ENCODE results near the gene CLSTN2.

CLSTN2 gene

DNA sequence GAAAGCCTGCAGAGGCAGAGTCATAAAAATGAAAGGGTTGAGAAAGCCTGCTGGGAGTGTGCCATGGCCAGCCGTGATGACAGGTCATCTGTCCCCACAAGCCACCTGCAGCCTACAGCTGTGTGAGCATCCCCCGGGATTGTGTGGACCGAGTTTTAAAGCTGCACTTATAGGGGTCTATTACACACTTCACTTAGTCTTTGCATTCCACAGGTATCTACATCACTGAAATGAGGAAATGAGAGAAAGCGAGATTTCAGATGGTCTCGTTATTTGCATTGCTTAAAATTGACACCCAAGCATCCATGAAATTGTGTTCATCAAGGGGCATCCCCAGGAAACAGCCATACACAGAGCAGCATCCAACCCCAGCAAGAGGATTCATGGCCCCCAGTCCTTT lies 605.3 kb downstream of the CLSTN2 start:
- no peaks in the 10 kb centered on the region; the same call in 1 of the 2 replicates for H3K9me3 ChIP-seq (ENCODE audit: control insufficient read depth, insufficient read depth, low read length)
- peak overlapping the region; percentile 53 for H3K27ac ChIP-seq (ENCODE audit: low read depth, low read length)
- H3K36me3 ChIP-seq (ENCODE audit: control insufficient read depth, low read length): no peaks in the 10 kb centered on the region
- H3K79me2 ChIP-seq (ENCODE audit: control insufficient read depth, low read length): no peaks in the 10 kb centered on the region
- no peak for TF ChIP-seq EZH2phosphoT487 (IDR thresholded peaks at IDR 0.05; ENCODE audit: borderline replicate concordance, low read length)
- TF ChIP-seq, protein P1, sequence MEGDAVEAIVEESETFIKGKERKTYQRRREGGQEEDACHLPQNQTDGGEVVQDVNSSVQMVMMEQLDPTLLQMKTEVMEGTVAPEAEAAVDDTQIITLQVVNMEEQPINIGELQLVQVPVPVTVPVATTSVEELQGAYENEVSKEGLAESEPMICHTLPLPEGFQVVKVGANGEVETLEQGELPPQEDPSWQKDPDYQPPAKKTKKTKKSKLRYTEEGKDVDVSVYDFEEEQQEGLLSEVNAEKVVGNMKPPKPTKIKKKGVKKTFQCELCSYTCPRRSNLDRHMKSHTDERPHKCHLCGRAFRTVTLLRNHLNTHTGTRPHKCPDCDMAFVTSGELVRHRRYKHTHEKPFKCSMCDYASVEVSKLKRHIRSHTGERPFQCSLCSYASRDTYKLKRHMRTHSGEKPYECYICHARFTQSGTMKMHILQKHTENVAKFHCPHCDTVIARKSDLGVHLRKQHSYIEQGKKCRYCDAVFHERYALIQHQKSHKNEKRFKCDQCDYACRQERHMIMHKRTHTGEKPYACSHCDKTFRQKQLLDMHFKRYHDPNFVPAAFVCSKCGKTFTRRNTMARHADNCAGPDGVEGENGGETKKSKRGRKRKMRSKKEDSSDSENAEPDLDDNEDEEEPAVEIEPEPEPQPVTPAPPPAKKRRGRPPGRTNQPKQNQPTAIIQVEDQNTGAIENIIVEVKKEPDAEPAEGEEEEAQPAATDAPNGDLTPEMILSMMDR (IDR thresholded peaks at IDR 0.05; ENCODE audit: low read depth, low read length, poor library complexity, severe bottlenecking): no peak
- H4K20me1 ChIP-seq (ENCODE audit: control insufficient read depth, insufficient read depth, low read depth, low read length): no peaks in the 10 kb centered on the region
- H3K27me3 ChIP-seq (ENCODE audit: control insufficient read depth, low read length): no peaks in the 10 kb centered on the region
- H3F3A ChIP-seq (ENCODE audit: control insufficient read depth, insufficient read depth): no peaks in the 10 kb centered on the region
- H3K4me1 ChIP-seq (ENCODE audit: control insufficient read depth, low read length): peaks cover 23% of the 10 kb centered on the region
- peak overlapping the region; percentile 33 for H3K4me3 ChIP-seq (ENCODE audit: low read length)
- no peaks in the 10 kb centered on the region for H3K9me2 ChIP-seq (replicated peaks; ENCODE audit: control insufficient read depth, low read length)
- H3K4me2 ChIP-seq (ENCODE audit: low read length): peak overlapping the region; percentile 41

DNA sequence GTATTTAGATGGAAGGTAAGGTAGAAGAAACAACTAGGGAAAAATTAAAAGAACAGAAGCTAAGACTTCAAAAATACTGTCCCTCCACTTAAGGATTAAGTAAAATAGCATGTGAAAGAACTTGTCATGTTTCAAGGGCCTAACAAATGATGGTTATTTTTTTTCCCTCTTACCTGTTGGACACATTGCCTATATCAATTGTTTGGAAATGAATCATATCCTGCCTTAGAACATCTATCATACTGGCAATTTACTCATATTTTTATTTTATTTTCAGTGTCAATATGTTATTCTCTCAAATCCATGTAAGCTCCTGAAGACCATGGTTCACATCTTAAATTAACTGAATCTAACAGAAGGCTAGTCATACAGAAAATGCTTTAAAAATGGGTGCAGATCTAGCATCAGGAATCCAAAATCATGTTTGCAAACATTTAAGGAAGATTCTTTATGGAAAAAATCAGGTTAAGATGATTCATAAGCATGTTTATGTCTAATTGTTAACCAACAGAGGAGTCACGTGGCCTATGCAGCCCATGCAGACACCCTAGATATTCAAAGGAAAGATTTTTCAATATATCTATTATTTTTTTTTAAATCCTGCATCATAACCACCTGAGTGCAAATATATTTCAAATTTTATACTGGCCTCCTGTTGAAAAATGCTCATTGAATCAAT lies 607.1 kb downstream of the CLSTN2 start:
- no peaks in the 10 kb centered on the region for H3K36me3 ChIP-seq (ENCODE audit: control insufficient read depth, low read length)
- H3K79me2 ChIP-seq (ENCODE audit: control insufficient read depth, low read length): no peaks in the 10 kb centered on the region
- peaks cover 23% of the 10 kb centered on the region for H3K4me1 ChIP-seq (ENCODE audit: control insufficient read depth, low read length)
- H3K27me3 ChIP-seq (ENCODE audit: control insufficient read depth, low read length): no peaks in the 10 kb centered on the region
- H3K9me2 ChIP-seq (replicated peaks; ENCODE audit: control insufficient read depth, low read length): no peaks in the 10 kb centered on the region
- no peak overlapping the region for H3K27ac ChIP-seq (ENCODE audit: low read depth, low read length)
- H3F3A ChIP-seq (ENCODE audit: control insufficient read depth, insufficient read depth): no peaks in the 10 kb centered on the region
- TF ChIP-seq, protein P1 (IDR thresholded peaks at IDR 0.05; ENCODE audit: low read depth, low read length, poor library complexity, severe bottlenecking): no peak
- no peak for TF ChIP-seq EZH2phosphoT487 (IDR thresholded peaks at IDR 0.05; ENCODE audit: borderline replicate concordance, low read length)
- H3K9me3 ChIP-seq (ENCODE audit: control insufficient read depth, insufficient read depth, low read length): no peaks in the 10 kb centered on the region
- H4K20me1 ChIP-seq (ENCODE audit: control insufficient read depth, insufficient read depth, low read depth, low read length): no peaks in the 10 kb centered on the region
- no peak overlapping the region for H3K4me2 ChIP-seq (ENCODE audit: low read length)
- H3K4me3 ChIP-seq (ENCODE audit: low read length): no peak overlapping the region

DNA sequence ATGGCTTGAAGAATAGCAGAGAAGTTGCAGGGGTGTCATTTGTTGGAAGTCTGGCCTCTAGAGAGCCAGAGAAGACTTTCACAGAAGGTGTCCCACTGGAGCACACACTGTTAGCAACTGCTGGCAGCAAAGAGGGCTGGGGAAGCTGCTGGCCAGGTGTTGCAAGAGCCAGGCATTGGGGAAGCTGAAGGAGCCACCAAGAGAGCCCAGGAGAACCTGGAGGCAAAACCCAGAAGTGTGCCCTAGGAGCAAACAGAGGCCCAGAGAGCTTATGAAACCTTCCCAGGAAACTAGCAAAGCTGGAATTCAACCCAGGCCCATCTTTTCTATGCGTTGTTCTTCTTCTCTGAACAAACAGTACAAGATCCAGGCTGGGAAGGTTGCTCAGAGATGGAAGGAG lies 610.2 kb downstream of the CLSTN2 start:
- no peak overlapping the region for H3K4me3 ChIP-seq (ENCODE audit: low read length)
- no peaks in the 10 kb centered on the region for H3K9me3 ChIP-seq (ENCODE audit: control insufficient read depth, insufficient read depth, low read length)
- H4K20me1 ChIP-seq (ENCODE audit: control insufficient read depth, insufficient read depth, low read depth, low read length): no peaks in the 10 kb centered on the region
- no peak overlapping the region for H3K27ac ChIP-seq (ENCODE audit: low read depth, low read length)
- no peaks in the 10 kb centered on the region for H3F3A ChIP-seq (ENCODE audit: control insufficient read depth, insufficient read depth)
- H3K27me3 ChIP-seq (ENCODE audit: control insufficient read depth, low read length): no peaks in the 10 kb centered on the region
- H3K4me2 ChIP-seq (ENCODE audit: low read length): no peak overlapping the region
- no peaks in the 10 kb centered on the region for H3K9me2 ChIP-seq (replicated peaks; ENCODE audit: control insufficient read depth, low read length)
- TF ChIP-seq EZH2phosphoT487 (IDR thresholded peaks at IDR 0.05; ENCODE audit: borderline replicate concordance, low read length): no peak
- TF ChIP-seq, protein P1 (IDR thresholded peaks at IDR 0.05; ENCODE audit: low read depth, low read length, poor library complexity, severe bottlenecking): no peak
- H3K79me2 ChIP-seq (ENCODE audit: control insufficient read depth, low read length): no peaks in the 10 kb centered on the region
- H3K4me1 ChIP-seq (ENCODE audit: control insufficient read depth, low read length): peaks cover 12% of the 10 kb centered on the region
- H3K36me3 ChIP-seq (ENCODE audit: control insufficient read depth, low read length): no peaks in the 10 kb centered on the region

All from DOHH2 (cell line).